GM12892 (cell line): Measurements from ENCODE around the gene CHST8.
"Not testable (repeated sequence)": the region's sequence is repeated elsewhere in the genome, so short reads cannot be mapped to it uniquely, and the experiment has no call there.

ENCODE experiments used
- DNase-seq: peaks from one replicate; pipeline ENCODE4 v3.0.0; 2011; ENCODE audit not compliant: insufficient read length
- FAIRE-seq: peaks from 2 replicates; lab custom pipeline; 2011; peaks lifted over from hg19 to GRCh38; lab: Jason Lieb, UNC
- POLR2A ChIP-seq: IDR thresholded peaks from 2 replicates; pipeline ENCODE4 v1.6.1; 2011; ENCODE audit warnings: low read depth, low read length, control low read depth
- POLR2AphosphoS5 ChIP-seq: IDR thresholded peaks from 2 replicates; pipeline ENCODE4 v1.6.1; 2011; ENCODE audit warnings: low read depth, low read length, control low read depth
- TAF1 ChIP-seq: IDR thresholded peaks from 2 replicates; pipeline ENCODE4 v1.6.1; 2011; ENCODE audit warnings: low read depth, mild to moderate bottlenecking, control low read depth, low read length, borderline replicate concordance

The CHST8 gene

DNA sequence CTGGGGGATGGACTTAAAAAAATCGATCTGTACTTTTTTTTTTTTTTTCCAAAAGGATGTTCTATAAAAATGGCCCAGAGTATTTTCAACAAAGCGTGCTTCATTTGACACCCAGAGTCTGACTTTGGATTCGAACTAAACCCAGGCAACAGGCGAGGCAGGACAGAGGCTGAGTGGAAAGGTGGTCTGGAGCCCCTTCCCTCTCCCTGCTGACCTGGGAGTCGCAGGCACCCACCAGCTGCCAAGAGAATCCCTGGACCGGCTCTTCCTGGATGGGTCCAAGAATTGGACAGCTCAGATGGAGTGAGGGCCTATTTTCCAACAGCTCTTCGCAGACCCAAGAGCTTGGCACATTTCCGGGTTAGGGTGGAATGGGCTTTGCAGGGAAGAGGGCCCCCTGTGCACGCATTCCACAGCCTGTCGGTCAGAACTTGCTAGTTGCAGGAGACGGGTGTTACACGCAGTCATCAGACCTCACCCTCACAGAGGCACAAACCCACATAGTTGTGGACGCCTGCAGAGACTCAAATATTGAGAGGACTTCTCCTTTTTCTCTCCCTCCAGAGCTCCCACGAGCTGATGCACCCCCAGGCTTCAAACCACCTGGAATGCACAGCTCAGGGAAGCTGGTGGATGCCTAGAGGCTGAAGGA lies 190.1 kb downstream of the CHST8 start:
- DNase-seq: no peak
- no peak for FAIRE-seq
- no peak for TF ChIP-seq TAF1
- TF ChIP-seq POLR2AphosphoS5: no peak
- no peak for TF ChIP-seq POLR2A

DNA sequence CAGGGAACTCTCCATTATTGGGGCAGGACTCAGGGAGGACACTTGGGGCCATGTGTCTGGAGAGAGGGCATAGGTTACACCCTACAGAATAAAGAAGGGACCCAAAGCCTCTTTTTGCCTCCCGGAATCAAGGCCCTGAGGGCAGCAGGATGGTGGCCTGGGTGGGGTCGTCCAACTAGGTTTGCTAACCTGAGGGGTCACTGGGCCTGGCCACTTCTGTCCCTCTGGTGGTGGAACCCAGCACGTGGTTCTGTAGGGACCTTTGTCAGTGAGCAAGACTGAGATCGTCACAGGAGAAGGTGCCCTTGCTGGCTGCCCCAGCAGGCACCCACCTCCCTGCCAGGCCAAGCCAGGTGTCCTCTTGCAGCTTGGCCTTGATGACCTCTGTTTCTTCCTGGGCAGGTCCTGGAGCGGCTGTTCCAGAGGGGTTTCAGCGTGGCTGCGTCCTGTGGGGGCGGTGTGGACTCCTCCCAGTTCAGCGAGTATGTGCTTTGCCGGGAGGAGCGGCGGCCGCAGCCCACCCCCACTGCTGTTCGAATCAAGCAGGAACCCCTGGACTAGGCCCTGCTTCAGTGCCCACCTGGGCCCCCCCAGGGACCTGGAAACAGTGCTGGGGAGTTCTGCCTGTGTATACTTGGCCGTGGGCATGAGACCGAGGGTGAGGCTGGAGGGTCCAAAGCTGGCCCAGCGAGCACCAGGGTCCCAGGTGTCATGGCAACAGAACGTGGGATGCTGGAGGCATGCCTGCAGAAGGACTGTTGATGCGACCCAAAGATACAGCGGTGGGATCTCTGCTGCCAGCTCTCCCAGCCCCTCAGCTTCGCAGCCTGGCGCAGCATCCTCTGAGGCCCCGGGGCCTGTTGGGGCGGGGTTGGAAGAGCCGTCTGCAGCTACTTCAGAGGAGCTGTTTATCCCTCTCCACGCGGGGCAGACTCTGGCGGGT lies 190.9 kb downstream of the CHST8 start:
- no peak for TF ChIP-seq TAF1
- no peak for TF ChIP-seq POLR2AphosphoS5
- no peak for TF ChIP-seq POLR2A
- FAIRE-seq: no peak
- DNase-seq: no peak

DNA sequence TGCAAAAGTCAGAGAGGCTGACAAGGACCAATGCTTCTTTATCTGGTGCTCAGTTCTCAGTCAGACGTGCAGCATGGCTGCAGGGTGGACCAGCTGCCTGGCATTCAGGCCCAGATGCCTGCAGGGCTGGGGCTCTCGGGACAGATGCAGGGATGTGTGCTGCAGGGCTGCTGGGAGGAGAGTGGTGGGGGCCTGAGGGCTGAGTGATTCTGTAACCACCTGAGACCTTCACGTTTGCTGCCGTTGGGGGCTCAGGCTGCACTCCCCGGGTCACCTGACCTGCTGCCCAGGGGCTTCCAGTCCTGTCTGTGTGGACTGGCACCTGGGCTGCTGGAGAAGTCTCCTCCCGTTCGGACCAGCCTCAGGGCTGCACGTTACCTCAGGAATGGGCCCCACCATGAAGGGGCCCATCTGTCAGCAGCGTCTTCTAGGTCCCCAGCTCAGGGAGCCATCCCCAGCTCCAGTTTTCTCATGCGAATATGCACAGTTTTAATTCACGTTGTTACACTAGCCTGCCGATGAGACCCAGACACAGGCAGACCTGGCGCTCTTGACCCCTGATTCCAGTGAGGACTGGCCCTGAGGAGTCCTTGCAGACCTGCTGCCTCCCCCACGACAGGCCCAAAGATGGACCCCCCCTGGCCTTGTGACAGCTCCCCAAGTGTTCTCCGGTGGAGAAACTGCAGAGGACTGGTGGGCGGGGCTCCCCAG lies 191.8 kb downstream of the CHST8 start:
- FAIRE-seq (no peak), DNase-seq (no peak)
- TF ChIP-seq POLR2AphosphoS5 (no peak), POLR2A (no peak), TAF1 (no peak)

DNA sequence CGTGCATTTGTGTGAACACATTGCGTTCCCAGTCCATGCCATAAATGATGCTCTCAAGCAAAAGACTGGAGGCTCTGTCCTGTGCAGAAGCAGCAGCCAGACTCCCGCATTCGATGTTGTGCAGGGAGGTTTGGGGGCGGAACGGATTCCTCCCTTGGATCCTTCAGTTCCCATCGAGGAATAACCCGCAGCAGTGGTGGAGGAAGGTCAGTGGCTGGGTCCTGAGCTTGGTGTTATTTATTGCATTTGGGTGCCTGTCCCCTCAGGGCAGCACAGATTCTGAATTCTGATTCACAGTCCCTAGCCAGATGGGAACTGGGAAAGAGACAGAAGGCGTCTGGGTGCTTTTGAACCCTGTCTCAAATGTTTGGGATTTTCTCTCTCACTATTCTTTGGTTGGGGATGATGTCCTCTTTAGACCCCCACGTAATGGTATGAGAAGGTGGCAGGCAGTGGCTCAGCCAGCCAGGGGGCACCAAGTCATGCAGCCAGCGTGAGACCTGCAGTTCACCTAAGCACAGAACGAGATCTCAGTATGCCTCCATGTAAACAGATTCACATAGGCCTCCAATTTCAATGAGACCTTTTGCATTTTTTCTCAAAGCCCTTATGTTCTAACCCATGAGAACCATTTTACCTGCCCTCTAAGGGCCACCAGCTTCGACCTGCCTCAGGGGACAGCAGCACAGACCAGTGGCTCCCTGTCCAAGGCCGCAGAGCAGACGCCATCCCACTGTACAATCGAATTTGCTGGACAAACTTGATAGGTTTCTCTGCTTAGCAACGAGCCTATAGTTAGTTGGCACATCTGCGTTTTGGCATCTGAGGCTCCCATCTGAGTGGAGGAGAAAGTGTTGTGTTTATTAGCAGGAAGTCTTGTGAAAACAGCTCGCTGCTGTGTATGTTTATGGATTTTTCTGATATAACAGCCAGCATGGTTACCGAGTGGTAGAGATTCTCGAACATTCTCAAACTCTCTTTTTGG lies 192.7 kb downstream of the CHST8 start:
- DNase-seq: no peak
- TF ChIP-seq TAF1 (no peak), POLR2AphosphoS5 (no peak), POLR2A (no peak)
- no peak for FAIRE-seq

DNA sequence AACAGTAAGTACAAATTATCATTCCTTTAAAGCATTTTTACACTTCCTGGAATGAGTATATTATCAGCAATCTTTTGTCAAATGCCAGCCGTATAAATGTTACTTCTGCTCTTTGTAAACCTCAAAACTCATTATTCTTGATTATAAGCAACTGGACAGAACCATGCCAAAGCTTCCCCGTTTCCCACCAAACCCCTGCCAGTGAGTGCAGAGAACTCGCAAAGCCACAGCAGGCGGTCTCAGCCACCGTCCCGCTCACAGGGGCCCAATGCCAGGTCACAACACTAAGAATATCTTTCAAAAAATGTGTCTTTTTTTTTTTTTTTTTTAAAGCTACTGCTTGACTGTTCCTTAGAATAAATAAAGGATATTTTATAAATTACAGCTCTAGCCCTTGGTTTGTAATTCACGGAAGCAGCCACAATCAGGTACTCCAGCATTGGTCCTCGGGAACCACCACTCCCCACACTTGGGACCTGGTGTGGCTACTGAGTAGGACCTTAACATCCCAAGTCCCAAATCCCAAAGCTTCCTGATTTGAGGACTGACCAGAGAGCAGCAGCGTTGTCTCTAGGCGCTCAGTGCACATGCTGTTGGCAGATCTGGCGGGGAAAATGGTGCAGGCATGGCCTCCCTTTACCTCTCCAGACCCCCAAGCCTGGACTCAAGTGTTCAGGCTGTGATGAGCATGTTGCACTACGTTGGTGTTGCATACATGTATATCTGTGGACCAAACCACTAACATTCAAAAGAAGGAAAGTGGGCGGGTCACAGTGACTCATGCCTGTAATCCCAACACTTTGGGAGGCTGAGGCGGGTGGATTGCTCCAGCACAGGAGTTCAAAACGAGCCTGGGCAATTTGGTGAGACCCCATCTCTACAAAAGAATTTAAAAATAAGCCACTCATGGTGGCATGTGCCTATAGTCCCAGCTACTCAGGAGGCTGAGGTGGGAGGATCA lies 193.9 kb downstream of the CHST8 start:
- DNase-seq (no peak), FAIRE-seq (no peak)
- TF ChIP-seq POLR2AphosphoS5: no peak
- TF ChIP-seq TAF1: no peak
- no peak for TF ChIP-seq POLR2A

DNA sequence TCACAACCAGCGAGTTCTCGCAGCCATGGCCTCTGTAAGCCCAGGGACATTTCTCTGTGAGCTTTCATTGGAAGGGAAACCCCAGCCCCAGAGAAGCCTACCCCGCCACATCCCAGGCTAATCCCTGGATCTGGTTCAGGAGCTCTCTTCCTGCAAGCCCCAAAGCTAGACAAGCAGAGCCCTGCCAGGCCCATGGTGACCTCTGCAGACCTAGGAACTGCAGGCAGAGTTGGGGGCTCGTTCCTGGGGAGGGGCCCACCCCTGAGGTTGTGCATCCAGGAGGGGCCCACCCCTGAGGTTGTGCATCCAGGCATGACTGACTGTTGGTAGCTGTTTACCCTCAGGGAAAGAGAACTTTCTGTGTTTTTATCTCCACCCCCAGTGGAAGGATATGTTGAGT lies 196.7 kb downstream of the CHST8 start:
- TF ChIP-seq TAF1 (no peak), POLR2A (no peak), POLR2AphosphoS5 (no peak)
- no peak for DNase-seq
- FAIRE-seq: no peak

DNA sequence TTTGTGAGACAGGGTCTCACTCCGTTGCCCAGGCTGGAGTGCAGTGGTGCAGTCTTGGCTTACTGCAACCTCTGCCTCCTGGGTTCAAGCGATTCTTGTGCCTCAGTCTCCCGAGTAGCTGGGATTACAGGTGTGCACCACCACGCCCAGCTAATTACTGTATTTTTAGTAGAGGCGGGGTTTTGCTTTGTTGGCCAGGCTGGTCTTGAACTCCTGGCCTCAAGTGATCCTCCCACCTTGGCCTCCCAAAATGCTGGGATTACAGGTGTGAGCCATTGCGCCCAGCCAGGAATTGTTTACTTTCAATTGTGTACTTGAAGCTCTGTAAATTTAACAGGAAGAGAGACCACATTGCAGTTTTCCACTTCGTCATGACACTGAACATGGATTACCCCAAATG lies 197.3 kb downstream of the CHST8 start:
- not testable (repeated sequence) for DNase-seq, FAIRE-seq

DNA sequence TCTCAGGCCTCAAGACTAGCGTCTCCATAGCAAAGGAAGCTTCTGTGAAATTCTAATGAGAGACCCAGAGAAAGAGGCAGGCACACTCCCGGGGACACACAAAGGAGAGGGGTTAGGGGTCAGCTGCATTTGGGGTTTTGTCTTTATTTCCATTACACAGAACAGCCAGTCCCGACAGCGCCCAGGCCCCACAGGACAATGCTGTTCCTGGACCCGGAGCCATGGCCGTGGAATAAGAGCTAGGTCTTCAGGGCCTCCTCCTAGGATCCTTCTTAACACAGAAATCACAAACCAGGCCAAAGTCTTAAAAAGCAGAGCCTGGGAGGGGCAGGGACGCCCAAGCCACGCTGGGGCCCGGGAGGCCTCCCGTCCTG lies 197.7 kb downstream of the CHST8 start:
- no peak for DNase-seq
- FAIRE-seq: no peak
- TF ChIP-seq POLR2A: no peak
- TF ChIP-seq POLR2AphosphoS5: no peak
- no peak for TF ChIP-seq TAF1

DNA sequence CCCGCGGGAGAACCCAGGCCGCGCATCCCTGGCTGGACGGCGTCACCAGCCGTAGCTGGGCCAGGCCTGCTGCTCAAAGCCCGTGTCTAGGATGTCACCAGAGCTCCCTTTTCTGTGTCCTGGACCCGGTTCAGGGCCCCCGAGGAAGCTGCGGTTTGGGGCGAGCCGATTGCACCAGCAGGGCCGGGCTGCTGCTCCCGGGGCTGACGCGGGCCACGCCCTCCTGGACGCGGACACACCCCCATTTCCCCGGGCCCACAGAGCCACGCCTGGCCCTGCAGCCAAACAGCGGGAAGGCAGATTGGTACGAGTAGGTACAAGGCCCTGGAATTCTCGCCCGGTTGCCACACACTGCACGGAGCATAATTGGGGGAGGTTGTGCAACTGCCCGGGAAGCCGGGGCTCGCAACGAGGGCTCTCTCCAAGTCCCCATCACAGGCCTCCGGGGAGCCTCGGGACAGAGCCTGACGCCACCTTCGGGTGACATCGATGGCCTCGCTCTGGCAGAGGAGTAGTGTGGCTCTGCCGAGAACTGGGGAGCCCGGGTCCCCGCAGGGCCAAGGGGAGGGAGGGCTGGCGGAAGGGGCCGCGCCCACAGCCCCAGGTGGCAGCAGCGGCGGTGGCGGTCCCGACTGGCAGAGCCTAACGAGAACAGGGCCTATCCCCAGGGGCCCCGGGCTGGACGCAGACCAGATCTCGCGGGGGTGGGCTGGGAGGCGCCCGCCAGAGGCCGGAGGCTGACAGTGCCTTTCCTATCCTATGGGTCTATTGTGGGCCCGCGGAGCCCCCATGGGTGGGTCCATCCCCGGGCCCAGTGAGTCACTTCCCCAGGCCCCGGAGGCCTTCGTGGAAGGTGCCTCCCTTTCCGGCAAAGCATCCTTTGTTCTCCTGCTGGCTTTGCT lies 198.4 kb downstream of the CHST8 start:
- no peak for DNase-seq
- TF ChIP-seq POLR2AphosphoS5 (no peak), TAF1 (no peak), POLR2A (no peak)
- FAIRE-seq: no peak
